Activated CD4-positive, alpha-beta T cell treated with anti-CD3 and anti-CD28 coated beads, Interleukin-2, amount 50 U/mL, for 24 hours (primary cell): ENCODE results near the gene TEX48.

Experiments used
- DNase-seq, 2 donors: peaks; one replicate each; pipeline ENCODE4 v3.0.0-alpha.2; 2020; ENCODE audit warnings: low read depth in 1 of 2, low spot score in 1 of 2

Gene TEX48

GRCh38 chr9:114681594-114682332 lies at the start of gene TEX48:
TEX48 (minus strand) TSS chr9:114682192; CDS start chr9:114671723, 10,469 bp downstream.
- DNase-seq: peak; percentile 52 to 85

- DNase-seq: no peak
These were observed 49.7 kb upstream of the TEX48 start for GRCh38 chr9:114731701-114732100.

GRCh38 chr9:114729706-114730105 lies 47.7 kb upstream of the TEX48 start:
- no peak for DNase-seq

GRCh38 chr9:114725930-114726329 lies 43.9 kb upstream of the TEX48 start:
- DNase-seq: no peak

GRCh38 chr9:114724744-114725143 lies 42.8 kb upstream of the TEX48 start:
- DNase-seq: no peak

GRCh38 chr9:114723931-114724330 lies 41.9 kb upstream of the TEX48 start:
- no peak for DNase-seq

GRCh38 chr9:114722937-114723620 lies 41.1 kb upstream of the TEX48 start:
- DNase-seq: no peak

- DNase-seq: no peak
These were observed 40.2 kb upstream of the TEX48 start for GRCh38 chr9:114722081-114722621.

- no peak for DNase-seq
These were observed 39.6 kb upstream of the TEX48 start for GRCh38 chr9:114721491-114722079.

- no peak for DNase-seq
These were observed 38.2 kb upstream of the TEX48 start for GRCh38 chr9:114720086-114720676.

- DNase-seq: no peak
These were observed 37.3 kb upstream of the TEX48 start for GRCh38 chr9:114719290-114719689.

- peak; percentile 75 to 93 for DNase-seq
These were observed 36.8 kb upstream of the TEX48 start for GRCh38 chr9:114718801-114719221.

GRCh38 chr9:114717908-114718486 lies 36.0 kb upstream of the TEX48 start:
- DNase-seq: no peak

- no peak for DNase-seq
These were observed 27.6 kb upstream of the TEX48 start for GRCh38 chr9:114709636-114710035.

- no peak for DNase-seq
These were observed 24.7 kb upstream of the TEX48 start for GRCh38 chr9:114706711-114707110.

GRCh38 chr9:114701988-114702387 lies 20.0 kb upstream of the TEX48 start:
- DNase-seq: no peak

- DNase-seq: peak in 1 of 2 donors; percentile 43
These were observed 16.0 kb upstream of the TEX48 start for GRCh38 chr9:114697951-114698351.

GRCh38 chr9:114696814-114697544 lies 15.0 kb upstream of the TEX48 start:
- peak in 1 of 2 donors; percentile 59 for DNase-seq

GRCh38 chr9:114695948-114696347 lies 14.0 kb upstream of the TEX48 start:
- no peak for DNase-seq

- no peak for DNase-seq
These were observed 12.8 kb upstream of the TEX48 start for GRCh38 chr9:114694719-114695269.
